Midbrain (tissue), 1 donor: Measurements from ENCODE around the gene CTU1.

Experiments
- DNase-seq: peaks from one replicate; lab custom pipeline; 2025; lab: John Stamatoyannopoulos, UW

The CTU1 gene

DNA sequence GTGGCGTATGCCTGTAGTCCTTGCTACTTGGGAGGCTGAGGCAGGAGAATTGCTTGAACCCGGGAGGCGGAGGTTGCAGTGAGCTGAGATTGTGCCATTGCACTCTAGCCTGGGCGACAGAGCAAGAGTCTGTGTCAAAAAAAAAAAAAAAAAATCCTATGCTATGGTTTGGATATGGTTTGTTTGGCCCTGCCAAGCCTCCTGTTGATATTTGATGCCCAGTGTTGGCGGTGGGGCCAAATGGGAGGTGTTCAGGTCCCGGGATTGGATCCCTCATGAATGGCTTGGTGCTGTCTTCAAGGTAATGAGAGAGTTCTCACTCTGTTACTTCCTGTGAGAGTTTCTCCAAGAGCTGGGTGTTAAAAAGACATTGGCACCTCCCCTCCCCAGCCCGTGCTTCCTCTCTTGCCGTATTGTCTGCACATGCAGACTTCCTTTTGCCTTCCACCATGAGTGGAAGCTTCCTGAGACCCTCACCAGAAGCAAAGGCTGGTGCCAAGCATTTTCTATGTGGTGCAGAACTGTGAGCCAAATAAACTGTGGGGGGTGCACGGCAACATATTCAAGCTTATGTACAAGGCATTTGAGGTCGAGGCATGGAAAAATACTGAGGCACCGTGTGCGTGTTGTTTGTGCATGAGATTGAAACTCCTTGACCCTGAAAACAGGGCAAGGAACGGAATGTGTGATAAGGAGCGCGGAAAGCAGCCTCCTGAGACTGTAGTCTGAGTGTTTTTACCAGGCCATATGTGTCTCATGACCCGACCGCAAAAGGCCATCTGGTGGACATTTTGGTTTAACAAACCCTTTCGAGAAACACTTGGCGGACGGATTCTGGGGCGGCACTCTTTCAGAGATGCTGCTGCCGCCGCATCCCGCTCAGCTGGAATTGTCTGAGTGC, 23.8 kb upstream of the CTU1 start:
- DNase-seq: peak; percentile 32

DNA sequence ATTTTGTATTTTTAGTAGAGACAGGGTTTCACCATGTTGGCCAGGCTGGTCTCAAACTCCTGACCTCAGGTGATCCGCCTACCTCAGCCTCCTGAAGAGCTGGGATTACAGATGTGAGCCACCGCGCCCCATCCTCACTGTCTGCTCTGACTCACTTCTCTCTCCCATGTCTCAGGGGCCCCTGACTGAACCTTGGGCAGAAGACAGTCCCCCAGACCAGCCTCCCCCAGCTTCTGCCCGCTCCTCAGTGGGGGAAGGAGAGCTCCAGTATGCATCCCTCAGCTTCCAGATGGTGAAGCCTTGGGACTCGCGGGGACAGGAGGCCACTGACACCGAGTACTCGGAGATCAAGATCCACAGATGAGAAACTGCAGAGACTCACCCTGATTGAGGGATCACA, 21.5 kb upstream of the CTU1 start:
- no peak for DNase-seq

DNA sequence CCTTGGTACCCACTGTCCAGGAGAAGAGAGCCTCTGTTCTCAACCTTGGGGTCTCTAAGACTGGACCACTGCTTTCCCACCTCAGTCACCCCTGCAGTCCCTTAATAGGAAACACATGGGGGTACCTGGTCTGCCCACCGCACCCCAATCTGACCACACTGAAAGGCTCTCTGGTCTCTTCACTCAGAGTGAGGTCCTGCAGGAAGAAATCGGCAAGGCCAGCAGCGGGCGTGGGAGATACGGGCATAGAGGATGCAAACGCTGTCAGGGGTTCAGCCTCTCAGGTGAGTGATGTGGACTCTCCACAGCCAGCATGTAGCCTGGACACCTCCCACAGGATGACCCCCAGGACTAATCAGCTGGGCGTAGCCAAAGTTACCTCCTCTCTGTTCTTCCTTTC, 20.0 kb upstream of the CTU1 start:
- no peak for DNase-seq

DNA sequence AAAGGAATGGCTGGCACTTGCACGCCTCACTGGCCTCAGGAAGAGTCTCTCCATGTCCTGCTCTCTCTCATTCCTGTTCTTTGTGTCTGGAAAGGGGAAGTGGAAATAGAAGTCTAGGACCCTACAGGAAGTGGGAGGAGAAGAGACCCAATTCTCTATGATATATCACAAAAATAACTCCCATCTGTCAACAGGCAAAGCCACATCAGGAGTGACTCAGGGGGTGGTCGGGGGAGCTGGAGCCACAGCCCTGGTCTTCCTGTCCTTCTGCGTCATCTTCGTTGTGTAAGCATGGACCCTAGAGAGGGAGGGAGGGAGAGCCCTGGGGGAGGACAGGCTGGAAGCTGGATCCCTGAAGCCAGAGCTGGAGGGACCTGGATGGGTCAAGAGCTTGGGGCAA, 19.5 kb upstream of the CTU1 start:
- peak; percentile 9 for DNase-seq

DNA sequence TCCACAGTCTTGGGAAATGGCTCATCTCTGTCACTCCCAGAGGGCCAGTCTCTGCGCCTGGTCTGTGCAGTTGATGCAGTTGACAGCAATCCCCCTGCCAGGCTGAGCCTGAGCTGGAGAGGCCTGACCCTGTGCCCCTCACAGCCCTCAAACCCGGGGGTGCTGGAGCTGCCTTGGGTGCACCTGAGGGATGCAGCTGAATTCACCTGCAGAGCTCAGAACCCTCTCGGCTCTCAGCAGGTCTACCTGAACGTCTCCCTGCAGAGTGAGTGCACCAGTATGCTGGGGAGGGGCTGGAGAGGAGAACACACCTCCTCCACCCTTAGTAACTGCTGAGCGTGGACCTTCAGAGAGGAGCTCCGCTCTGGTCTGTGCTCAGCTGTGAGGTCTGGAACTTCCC, 18.8 kb upstream of the CTU1 start:
- DNase-seq: no peak

DNA sequence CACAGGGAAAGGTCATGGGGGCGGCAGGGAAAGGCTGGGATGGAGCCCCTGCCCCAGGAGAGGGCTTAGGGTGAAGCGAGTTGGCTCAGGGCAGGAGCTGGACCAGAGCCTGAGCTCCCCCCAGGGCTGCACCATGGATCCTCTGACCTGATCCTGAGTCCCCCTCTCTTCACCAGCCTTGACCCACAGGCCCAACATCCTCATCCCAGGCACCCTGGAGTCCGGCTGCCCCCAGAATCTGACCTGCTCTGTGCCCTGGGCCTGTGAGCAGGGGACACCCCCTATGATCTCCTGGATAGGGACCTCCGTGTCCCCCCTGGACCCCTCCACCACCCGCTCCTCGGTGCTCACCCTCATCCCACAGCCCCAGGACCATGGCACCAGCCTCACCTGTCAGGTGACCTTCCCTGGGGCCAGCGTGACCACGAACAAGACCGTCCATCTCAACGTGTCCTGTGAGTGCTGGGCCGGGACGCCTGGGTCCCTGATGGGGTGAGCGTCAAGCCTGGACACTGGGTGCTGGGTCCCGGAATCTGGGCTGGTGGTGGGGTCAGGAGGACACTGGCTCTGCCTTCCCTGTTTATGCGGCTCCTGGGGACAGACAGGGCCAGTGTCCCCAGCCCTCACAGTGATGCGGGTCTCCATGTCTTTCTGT, 17.3 kb upstream of the CTU1 start:
- no peak for DNase-seq

DNA sequence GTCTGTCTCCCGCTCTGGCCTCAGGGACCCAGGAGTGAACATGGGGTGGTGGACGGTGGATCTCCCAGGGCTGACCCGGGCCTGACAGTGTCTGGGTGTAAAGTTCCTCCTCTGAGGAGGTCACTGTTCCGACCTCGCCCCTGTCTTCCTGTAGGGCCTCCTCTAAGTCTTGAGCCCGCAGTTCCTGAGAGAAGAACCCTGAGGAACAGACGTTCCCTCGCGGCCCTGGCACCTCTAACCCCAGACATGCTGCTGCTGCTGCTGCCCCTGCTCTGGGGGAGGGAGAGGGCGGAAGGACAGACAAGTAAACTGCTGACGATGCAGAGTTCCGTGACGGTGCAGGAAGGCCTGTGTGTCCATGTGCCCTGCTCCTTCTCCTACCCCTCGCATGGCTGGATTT, 16.5 kb upstream of the CTU1 start, which contains the start of gene SIGLEC9:
TSS of gene SIGLEC9 (plus strand) at position 178 of the 400 bp plus-strand sequence. CDS start at position 247, 69 bp downstream.
- DNase-seq: no peak

DNA sequence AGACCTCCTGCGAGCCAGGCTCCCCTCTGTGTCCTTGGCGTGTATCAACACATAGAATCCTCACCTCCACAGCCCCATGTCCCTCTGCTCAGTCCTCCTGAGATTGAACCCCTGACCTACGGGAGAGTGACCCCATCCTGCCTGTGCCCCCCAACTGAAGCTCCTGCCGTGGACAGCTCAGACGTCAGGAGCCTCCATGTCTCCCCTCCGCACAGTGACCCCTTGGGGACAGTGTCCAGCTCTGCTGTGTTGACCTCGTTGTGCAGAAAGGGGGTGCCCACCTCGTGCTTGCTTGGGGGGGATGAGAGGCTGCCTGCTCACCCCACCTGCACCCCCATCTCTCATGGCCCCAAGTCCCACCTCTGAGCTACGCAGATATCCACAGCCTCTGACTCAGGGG, 16.0 kb upstream of the CTU1 start:
- DNase-seq: no peak

DNA sequence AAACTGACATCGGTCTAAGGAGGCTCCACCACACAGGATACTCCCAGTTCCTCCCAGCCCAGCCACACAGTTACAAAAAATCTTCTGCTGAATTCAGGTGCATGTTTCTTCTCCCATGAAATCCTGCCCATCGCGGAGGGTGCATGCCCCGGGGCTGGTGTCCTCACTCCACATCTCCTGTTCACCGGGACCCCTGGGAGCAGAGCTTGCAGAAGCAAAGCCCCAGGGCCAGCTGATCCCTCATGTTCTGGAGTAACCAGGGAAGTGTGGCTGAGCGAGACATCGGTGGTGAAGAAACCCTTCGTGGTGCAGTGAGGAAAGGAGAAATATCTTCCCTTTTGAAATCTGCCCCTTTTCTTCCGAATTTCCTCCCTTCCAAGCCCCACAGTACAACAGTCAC, 15.6 kb upstream of the CTU1 start:
- DNase-seq: no peak

DNA sequence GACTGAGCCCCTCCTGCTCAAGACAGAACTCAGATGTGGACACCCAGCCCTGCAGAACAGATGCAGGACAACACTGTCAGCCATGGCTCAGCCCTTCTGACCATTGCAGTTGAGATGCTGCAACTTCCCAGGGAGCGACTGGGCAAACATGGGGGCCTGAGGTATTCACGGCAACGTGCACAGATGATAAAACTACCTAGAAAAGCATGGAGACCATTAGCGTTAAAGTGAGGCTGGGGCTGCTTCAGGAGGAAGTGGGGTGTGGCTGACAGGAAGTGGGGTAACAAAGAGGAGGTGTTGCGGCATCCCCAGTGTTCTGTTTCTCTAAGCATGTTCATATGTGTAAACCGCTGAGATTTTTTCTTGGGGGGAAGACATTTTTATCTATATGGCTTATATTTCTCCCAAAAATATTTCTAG, 15.2 kb upstream of the CTU1 start:
- DNase-seq: no peak

DNA sequence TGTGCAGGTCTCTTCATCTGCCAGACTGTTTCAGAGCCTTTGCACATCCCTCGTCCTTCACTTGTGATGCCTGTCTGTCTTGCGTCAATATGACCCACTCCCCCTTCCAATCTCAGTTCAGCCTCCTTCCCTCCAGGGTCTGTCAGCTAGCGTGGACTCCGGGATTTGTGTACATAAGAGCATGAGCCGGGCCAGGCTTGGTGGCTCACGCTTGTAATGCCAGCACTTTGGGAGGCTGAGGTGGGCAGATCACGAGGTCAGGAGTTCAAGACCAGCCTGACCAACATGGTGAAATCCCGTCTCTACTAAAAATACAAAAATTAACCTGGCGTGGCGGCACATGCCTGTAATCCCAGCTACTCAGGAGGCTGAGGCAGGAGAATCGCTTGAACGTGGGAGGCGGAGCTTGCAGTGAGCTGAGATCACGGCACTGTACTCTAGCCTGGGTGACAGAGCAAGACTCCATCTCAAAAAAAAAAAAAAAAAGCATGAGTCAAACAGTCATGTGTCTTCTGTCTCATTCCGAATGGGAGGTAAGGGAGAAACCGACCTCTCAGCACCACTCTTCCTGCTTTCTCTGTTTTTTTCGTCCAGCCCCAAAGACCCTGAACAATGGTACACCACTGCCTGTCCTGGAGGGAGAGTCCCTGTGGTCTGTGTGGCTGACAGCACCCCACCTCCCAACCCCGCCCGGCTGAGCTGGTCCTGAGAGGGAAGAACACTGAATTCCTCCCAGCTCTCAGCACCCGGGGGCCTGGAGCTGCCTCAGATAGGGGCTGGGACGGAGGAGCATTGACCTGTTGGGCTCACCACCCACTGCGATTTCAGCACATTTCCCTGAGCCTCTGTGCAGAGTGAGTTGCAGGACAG, 14.1 kb upstream of the CTU1 start:
- no peak for DNase-seq

DNA sequence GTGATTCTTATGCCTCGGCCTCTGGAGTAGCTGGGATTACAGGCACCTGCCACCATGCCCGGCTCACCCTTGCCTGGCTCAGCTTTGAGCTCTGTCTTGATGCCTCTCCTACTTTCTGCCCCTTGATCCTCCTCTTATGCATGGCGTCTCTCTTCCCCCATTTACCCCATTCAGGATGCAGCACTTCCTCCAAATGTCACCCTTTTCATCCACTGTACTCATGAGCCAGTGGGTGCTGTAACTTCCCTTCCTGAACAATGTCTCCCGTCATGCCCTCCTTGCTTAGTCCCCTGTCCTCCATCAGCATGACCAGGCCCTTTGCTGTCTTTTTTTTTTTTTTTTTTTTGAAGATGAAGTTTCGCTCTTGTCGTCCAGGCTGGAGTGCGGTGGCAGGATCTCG, 13.0 kb upstream of the CTU1 start:
- DNase-seq: no peak

DNA sequence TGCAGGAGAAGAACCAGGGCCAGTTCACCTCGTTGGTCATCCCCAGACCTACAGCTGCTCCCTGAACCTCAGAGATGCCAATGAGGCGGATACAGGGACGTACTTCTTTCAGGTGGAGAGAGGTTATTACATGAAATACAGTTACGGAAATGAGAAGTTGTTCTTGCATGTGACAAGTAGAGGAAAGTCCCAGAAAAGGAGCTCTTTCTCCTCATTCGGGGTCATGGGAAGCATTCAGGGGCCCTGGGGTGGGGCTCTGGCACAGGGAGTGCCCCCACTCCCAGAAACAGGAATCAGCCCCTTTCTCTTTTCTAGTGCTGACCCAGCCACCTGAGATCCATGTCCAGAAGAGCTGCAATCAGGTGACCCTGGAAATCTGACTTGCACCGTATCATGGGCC, 12.0 kb upstream of the CTU1 start:
- no peak for DNase-seq

DNA sequence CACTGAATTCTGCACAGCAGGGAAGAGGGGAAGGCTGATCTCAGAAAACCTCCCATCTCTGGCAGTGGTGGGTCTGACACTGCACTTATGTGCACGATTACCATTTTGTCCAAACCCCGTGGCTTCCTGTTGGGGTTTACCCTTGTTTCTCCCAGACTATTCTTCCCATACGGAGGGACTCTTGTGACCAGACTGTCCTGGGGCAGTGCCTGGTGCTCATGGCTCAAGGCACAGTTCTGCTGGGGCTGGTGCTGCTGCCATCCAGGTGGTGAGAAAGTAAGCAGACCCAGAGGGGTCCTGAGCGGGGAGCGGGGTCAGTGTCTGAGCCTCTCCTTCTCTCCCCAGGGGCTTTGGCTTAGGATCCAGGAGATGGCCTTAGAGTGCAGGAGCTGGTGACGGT, 11.4 kb upstream of the CTU1 start:
- no peak for DNase-seq

DNA sequence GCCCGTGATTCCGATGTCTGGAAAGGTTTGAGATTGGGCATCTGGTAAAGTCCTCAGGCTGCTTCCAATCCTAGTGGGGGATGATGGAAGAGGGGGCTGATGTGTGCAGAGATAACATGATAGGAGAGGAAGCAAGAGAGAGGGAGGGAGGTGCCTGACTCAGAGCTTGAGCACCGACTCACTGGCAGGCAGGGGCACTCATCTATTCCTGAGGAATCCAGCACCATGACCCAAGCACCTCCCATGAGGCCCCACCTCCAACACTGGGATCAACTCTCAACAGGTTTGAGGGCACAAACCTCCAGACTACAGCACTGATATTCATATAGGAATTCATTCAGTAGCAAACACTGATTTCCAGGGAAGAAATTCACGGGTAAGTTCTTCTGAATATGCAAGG, 10.9 kb upstream of the CTU1 start:
- DNase-seq: no peak

DNA sequence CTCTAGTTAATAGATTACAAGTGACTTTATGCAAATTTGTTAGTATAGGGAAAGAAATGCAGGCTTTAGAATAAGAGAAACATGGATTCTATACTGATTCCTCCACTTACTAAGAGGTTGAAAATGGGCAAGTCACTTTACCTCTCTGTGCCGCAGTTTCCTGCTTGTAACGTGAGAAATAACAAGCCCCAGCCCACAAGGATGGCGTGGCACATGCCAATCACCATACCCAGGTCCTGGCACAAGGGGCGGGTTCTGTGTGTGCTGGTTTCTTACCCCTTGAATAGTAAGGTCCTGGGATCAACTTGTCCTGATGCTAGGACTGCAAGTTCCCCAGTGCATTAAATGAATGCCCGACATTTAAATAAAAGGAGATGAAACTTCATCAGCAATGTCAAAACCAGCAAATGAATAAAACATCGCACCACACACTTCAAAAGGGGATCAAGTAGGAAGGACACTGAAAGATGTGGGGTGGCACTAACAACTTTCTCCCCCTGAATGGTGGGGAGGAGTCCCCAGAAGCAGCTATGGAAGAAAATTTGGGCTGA, 8.6 kb upstream of the CTU1 start:
- no peak for DNase-seq

DNA sequence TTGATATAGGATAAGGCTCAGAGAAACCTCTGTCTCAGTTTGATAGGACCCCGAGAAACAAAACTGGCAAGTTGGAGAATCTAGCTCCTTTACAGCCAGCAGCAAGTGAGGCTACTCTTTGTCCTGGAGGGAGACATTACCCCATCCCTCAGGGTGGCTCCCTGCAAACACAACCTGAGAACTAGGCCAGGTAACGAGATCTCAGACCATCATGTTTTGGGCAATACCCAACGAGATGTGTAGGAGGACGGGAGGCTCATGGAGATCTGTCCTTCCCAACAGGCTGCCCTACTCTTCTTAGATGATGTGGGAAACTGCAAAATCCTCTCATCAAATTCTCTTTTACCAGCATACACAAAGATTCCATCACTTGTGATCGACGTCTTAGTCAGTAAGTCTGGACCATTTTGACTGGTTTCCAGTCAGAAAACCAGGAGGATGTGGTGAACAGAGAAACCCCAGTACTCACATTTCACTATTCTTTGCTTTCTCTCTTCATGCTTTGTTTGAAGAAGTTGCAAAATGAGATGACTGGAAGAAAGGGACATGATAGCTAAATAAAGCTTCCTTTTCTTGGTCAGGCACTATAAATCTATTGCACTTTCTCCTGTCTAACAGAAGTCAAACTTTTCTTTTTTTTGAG, 6.0 kb upstream of the CTU1 start:
- no peak for DNase-seq

DNA sequence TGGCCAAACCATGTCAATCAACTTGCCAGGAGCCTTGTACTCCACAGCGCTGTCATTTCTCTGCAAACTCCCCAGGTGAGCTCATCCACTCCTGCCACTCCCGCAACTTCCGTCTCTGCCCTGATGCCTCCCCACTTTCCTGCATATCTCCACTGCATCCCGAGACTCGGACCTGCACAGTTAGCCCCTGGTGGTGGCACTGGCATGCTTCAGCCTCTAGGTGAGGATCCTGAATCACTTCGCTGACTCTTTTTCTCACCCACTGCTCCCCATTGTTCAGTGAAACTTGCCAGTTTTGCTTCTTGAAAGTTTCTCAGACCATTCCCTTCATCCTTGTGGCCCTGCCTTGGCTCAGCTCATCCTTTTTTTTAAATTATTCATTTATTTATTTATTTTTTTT, 3.4 kb upstream of the CTU1 start:
- DNase-seq: no peak

DNA sequence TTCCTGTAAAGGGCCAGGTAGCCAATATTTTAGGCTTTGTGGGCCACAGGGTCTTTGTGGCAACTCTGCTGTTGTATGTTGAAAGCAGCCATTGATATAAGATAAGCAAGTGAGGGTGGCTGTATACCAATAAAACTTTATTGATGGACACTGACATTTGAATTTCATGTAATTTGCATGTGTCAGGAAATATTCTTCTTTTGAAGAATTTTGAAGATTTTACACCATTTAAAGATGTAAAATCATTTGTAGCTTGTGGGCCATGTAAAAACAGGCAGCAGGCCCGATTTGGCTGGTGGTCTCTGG, 2.4 kb upstream of the CTU1 start:
- DNase-seq: no peak

DNA sequence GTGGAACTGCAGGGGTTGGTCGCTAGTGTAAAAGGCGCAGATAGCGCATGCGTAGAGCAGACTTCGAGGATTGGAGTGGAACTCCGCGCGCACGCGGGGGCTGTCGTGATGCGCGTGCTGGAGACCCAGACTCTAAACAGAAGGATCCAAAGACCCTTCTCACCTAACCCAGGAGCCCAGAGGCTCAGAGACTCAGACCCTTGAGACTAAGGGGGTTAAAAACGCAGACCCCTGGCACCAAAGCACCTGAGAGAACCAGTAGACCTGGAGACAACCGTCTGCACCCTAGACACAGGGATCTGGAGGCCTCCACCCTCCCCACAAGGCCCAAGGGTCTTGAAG, 567 bp upstream of the CTU1 start:
- DNase-seq: no peak

DNA sequence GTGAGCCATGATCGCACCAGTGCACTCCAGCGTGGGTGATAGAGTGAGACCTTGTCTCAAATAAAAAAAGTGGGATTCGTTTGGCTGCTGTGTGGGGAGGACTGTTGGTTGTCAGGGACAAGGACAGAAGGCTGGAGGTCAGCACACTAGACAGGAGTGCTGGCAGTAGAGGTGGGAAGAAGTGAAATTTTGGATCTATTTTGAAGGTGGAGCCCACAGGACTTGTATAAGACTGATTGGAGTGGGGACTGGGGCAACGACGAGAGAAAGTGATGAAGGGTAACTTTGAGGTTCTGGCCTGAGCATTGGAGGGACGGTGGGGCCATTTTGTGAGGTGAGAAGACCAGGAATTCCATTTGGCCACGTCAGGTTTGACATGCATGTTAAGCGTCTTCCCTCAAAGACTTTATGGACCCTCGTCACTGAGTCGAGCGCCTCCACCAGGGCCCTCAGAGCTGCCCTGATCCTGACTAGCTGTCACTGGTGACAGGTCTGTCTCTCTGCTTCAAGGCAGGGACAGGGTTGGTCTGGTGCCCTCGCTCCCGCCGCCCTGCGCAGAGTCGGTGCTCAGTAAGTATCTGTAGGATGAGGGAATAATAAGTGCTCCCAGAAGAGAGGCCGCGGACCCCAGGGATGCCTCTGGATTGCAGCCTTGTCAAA, 673 bp downstream of the CTU1 start:
- no peak for DNase-seq

DNA sequence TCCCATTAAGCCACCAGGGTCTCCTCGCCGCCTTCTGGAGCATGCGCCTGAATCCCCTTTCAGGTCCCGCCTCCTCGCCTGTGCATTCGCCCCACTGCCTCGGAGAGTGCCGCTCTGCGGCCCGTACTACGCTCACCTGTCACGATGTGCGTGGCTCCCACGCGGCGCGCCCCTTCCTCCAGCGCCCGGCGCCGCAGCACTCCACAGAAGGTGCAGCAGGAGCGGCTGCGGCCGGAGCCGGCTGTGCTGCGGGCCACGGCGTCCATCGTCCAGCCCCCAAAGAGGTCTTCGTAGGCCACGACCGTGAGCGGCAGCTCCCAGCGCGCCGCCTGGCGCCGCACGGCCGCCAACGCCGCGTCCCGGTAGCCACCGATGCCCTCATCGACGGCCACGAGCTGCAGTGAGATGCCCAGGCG, 4.3 kb downstream of the CTU1 start:
- no peak for DNase-seq
